Jurkat, Clone E6-1 (cell line): ENCODE results near the gene STRIP1.
"Not testable (repeated sequence)": the region's sequence is repeated elsewhere in the genome, so short reads cannot be mapped to it uniquely, and the experiment has no call there.

Experiments
- DNase-seq: peaks from one replicate; pipeline ENCODE4 v3.0.0-alpha.2; 2011; ENCODE audit warnings: low read depth, low spot score
- H3K4me3 ChIP-seq: 2 replicates; pipeline ENCODE4 v1.5.1; 2011; ENCODE audit warnings: mild to moderate bottlenecking, low read length, control low read depth, moderate library complexity

Gene STRIP1

DNA sequence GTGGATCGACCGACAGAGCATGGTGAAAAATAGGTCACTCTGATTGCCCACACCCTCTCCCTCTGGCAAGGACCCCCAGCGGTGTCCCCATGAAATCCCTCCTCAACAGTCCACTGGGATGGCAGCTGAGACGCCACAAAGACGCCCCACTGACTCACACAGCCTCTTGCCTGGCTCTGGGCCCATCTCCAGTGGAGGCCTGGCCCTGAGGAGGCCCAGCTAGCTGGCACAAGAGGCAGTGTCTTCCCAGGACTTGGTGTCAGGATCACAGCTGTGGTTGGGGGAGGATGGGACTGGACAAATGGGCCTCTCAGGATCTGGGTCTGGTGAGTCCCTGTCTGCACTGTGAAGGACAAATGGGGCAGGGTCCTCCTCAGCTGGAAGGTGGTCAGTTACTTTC, 31.4 kb downstream of the STRIP1 start:
- H3K4me3 ChIP-seq: no peak overlapping the region
- DNase-seq: no peak

DNA sequence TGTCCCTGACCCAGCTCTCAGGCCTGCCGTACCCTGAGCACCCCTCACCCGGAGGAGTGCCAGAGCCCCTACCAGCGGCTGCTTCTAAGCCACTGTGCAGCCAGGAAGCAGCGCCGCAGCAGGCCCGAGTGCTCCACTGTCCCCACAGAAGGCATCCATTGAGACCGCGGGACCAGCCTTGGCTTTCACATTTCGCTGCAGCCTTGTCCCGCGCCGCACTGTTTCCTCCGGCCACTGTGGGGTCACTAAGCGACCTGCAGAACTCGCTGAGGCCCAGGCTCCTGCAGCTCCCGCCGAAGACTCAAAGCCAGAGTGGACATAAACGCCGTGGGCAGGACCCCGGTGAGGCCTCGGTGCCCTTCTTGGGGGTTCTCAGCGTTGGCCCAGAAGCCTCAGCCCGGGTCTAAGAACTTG, 33.1 kb downstream of the STRIP1 start:
- no peak for DNase-seq

DNA sequence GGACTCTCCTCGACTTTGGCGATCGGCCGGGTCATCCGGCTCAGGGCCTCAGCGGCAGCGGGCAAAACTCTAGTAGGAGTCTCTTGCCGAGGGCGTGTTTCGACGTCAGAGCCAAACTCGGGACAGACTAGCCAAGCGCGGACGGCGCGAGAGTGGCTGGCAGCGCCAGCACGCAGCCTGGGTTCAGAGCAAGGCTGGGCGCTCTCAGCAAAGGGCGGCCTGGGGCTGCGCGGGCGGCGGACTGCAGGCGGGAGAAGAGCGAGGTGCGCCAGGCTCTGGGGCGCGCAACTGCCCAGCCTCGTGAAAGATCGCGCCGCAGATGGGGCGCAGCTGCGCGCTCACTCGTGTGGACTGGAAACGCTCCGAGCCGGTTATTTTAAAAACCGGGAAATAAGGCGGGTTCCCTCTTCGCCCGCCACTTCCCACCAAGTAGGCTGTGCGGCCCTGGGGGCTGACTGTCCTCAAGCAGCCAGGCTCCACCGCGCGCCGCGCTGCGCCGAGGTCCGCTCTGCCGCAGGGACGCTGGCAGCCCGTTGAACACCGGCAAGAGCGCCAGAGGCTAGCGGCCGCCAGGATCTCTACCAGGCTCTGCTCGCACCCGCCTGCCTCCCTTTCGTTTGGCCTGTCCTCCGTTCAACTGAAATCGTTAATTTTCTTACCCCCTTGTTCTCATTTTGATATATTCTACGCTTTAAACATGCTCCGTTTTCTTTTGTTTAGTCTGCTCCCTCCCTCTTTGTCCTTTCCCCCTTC, 33.6 kb downstream of the STRIP1 start:
- H3K4me3 ChIP-seq: no peak overlapping the region
- DNase-seq: no peak

More for the DNA sequence above, 33.1 kb downstream of the STRIP1 start:
- H3K4me3 ChIP-seq: no peak overlapping the region

DNA sequence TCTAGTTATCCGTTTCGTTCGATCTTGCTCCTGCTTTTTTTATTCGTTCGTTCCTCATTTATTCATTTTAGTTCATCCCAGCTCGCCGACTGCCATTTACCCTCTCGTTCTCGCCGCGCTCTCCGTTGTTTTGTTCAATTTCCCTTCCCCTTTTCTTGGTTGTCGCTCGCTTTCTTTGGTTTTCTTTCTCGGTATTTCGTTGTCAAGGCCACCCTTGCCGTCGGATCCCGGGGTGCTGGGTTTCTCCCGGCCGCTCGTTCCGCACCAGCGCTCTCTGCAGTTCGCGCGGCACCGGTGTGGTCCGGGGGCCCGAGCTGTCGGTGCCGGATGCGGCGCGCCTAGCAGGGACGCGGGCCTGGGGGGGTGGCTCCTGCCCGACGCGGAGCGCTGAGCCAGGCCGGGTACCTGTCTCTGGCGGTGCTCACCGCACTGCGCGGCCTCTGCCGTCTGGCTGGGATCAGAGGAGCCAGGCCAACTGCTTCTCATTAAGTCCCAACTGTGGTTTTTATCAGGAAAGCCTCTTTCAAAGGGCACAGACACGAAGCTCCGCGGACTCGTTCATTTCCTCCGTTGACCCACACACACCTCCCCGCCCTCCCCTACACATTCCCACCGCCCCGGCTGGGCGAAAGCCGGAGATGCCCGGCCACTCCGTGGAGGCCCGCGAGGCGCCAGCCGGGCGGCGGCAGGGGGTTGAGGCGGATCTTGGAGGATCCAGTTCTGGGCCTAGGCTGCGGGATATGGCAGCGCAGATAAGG, 34.4 kb downstream of the STRIP1 start:
- no peak overlapping the region for H3K4me3 ChIP-seq

DNA sequence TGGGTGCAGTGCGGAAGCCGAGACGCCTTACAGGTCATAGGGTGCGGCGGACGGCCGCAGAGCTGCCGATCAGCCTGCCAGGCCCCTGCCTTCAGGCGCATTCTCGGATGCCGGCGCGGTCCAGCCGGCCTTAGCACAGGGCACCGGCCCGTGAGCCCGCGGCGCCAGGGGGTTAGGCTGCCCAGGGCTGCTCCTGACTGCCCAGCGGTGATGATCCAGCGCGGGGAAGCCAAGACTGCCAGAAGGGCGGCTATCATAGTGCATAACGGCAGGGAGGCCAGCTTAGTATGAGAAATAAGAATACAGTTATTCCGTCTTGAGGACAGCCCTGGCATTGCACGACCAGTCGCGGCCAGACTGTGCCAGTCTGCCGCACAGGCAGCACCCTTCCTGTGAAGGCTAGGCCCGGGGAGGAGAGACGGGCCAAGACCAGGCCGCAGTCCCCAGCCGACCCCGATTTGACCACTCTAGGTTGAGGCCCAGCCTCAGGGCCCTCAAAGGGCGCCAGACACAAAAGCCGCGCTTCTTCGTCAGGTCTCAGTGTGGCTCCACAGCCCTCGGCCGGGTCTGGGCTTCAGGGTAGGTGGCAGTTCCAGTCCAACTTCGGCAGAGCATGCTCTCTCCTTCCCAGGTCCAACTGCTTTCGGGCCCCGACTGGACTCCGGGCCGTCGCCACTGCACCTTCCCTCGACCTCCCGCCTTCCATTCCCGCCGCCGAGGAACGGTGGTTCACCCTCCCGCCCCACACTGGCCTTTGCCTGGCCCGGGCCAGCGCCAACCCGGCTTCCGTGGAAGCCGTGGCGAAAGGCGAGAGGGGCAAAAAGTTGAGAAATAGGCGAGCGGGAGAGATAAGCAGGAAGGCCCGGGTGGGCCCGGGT, 35.2 kb downstream of the STRIP1 start:
- H3K4me3 ChIP-seq: no peak overlapping the region
- no peak for DNase-seq

More for the DNA sequence above, 34.4 kb downstream of the STRIP1 start:
- DNase-seq: no peak

DNA sequence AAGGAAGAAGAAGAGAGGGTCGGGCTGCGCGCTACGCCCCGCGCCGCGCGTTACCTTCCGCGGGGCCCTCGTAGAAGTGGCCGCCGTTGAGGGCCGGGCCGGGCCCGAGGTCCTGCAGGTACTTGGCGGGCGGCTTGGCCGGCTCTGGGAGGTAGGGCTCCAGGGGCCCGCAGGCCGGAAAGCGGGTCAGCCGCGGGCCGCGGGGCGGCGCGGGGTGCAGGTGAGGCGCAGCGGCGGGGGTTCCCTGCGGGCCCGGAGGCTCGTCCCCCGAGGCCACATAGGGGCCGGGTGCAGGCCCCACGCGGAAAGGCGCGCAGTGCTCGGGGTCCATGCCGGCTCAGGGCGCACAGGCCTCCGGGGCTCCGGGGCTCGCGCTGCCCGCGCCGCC, 35.9 kb downstream of the STRIP1 start:
- H3K4me3 ChIP-seq: no peak overlapping the region
- DNase-seq: no peak

DNA sequence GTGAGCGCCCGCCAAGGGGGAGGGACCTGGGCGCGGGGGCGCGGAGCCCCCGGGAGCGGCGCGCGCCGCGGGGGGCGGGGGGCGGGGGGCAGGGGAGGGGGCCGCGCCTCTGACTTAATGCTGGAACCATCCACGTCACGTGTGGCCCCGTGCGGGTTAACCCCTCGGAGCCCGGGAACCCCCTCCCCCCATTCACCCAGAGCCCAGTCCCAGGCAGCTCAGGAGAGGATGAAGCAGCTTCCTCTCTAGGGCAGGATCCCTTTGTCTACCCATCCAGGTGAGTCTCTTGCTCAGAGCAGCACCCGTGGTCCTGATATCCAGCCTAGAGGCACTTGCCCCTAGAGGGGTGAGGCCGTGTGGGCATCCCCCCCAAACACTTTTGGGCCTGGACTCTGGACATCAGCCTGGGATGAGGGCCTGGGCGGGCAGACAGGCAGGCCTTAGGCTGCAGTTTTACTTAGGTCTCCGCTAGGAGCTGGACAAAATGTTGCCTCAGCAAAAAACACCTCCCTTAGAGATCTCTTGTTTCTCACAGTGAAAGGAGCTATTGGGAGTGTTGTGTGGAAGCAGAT, 36.3 kb downstream of the STRIP1 start, which contains the start of gene ALX3:
Gene ALX3, minus strand, starts transcription at position 2 of the 572 bp plus-strand sequence. CDS start 60 bp downstream, outside the sequence.
- no peak for DNase-seq
- H3K4me3 ChIP-seq: no peak within 1 kb of the TSS

DNA sequence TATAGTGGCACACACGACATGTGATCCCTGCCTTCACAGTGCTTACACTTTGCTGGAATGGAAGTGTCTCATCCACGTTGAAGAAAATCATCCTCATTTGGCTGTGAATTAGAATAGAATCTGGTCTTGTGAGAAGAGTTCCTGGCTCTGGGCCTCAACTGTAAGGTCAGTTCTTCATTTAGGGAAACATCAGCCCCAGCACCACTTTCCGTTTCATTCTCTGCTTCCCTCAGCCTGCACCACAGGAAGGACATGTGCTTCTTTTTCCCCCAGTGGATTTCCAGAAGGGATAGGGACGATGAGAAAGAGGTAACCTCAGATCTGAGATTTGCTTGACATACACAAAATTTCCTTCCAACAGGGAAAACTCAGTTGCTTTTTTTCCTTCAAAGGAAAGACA, 39.7 kb downstream of the STRIP1 start:
- H3K4me3 ChIP-seq: no peak overlapping the region
- no peak for DNase-seq

DNA sequence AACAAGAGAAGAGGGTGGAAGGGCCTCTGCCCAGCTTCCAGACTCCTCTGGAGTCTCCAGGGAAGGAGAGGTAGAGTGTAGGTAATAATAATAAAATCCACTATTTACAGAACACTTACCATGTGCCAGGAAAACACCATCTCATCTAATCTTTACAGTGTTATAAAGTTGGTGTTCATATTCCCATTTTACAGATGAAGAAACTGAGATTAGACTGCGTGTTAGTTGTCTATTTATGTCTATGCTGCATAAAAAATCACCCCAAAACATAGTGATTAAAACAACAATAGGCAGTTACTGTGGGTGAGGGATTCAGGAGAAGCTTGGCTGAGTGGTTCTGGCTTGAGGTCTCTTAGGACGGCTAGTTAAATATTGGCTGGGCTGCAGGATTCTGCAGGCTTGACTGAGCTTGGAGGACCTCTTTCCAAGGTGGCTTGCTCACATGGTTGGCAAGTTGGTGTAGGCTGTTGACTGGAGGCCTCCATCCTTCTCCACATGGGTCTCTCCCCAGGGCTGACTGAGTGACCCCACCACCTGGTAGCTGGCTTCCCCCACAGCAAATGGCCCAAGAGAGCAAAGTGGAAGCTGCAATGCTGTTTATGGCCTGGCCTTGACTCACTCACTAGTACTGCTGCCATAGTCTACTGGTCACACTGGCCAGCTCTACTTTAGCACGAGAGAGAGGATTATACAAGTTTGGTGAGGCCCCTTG, 42.5 kb downstream of the STRIP1 start:
- DNase-seq: no peak
- H3K4me3 ChIP-seq: no peak overlapping the region

DNA sequence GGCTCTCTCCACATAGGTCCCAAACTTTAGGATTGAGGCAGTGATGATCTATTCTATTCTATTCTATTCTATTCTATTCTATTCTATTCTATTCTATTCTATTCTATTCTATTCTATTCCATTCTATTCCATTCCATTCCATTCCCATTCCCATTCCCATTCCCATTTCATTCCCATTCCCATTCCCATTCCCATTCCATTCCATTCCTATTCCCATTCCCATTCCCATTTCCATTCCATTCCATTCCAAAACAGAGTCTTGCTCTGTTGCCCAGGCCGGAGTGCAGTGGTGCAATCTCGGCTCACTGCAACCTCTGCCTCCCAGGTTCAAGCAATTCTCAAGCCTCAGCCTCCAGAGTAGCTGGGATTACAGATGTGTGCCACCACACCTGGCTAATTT, 45.6 kb downstream of the STRIP1 start:
- H3K4me3 ChIP-seq, DNase-seq: not testable (repeated sequence)

DNA sequence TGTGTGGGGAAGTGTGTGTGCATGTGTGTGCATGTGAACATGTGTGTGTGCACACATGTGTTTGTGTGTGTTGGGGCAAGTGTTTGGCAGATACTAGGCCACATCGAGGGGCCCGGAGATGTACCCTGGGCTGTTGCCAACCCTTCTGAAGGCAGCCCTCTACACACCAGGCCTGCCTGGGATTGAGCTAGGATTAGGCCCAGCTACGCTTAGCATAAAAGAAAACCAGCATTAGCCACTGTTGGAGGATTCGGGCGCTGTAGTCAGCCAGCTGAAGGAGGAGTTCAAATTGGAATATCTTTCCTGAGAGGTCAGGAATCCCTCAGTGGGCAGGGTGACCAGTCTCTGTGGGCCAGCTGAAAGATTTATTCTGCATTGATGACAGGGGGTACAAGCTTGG, 46.6 kb downstream of the STRIP1 start:
- no peak for DNase-seq
- H3K4me3 ChIP-seq: no peak overlapping the region

DNA sequence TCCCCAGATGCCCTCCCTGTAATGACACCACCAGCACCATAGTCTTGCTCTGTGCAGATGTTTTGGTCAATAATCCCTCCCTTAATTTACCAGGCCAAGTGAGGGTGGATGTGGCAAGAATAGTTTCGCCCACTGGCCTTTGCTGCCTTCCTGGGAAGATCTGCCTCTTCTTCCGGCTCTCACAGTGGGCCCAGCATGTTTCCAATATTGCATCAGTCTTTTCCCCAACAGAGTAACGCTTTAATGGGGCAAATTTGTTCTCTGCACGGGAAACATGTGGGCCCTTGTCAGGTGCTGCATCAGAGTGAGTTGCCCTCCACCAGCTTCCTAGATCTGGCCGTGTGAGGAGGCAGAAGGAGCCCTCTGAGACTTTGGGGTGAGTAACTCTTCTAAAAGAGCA, 48.1 kb downstream of the STRIP1 start:
- DNase-seq: no peak
- H3K4me3 ChIP-seq: no peak overlapping the region

DNA sequence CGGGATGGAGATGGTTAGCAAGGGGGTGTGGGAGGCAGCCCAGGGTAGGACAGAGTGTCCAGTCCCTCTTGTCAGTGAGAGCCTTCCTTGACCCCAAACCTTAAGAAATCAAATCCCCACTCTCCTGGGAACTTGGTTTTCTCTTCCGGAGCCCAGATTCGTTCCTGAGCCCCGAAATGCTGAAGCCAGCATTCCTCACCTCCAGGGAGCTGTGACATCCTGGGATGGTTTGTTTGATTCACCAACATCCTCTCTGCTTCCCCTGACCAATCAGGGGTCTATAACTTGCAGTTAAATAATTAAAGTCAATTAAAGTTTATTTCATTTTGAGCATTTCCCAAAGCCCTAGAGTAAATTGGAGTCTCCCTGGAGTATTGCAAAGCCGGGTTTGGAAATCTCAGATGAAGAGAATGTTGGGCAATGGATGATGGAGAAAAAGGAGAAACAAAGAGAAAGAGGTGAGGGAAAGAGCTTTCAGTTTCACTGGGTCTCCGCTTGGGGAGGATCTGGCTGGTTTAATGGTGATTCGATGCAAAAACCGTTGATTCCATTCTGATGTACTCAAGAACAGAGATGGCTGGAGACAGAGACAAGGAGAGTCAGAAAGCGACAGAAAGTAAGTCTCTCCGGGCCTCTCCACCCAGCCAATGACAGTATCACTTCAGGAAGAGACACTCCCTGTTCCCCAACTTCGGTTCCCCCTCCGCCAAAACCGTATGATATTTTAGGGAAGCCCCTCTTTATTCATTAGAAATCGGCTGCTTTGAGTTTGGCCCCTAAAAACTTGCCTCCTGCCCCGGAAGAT, 48.8 kb downstream of the STRIP1 start:
- no peak for DNase-seq
- H3K4me3 ChIP-seq: no peak overlapping the region

DNA sequence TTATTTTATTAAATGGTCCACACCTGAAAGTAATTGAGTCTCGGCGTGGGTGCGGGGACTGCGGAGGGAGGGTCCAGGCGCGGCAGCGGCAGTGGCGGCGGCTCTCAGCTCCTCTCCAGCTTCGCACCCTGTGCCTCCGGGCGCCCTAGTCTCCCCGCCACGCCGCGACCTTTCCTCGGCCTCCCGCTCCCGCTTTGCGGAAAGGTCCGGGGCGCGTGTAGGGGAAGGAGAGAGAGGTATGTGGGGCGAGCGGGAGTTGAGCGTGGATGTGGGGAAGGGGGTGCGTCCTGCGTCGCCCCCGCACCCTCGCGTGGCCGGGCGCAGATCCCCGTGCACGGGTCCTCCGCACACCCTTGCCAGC, 49.4 kb downstream of the STRIP1 start:
- no peak for DNase-seq
- H3K4me3 ChIP-seq: no peak overlapping the region

DNA sequence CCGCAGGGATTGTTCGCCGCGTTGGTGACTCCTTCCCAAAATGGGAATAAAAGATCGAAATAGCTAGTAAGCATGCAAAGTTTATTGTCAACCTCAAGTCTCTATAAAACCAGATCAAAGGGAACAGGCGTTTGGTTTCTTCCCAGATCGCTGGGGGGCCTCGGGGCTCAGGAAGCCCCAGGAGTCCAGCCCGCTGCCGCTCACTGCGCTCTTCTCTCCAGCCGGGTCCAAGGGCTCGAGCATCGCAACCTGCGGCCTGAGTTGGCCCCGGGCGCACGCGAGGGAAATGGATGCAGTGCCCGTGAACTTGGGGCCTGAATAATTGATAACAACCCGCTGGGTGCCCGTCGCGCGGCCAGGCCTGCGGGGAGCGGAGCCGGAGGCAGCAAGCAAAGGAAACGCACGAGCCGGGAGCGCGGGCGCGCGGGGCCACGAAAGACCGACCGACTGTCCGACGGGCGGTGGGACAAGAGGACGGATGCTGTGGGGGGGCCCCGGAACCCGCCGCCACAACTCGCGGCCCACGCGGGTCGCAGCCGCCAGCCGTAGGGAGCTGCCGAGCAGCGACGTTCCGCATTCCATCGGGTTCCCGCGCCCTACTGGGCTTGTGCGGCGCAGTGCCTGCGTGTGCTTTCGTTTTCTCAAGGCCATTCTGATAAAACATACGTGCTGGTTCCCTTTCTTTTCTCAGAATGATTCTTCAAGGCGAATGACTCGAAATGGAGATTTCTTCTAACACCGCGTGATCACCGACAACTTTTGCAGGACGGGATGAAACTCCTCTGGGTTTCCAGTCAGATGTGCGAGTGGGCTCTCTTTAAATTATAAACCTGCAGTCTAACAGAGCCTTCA, 50.0 kb downstream of the STRIP1 start:
- H3K4me3 ChIP-seq: no peak overlapping the region; the same call in 1 of the 2 replicates
- no peak for DNase-seq

DNA sequence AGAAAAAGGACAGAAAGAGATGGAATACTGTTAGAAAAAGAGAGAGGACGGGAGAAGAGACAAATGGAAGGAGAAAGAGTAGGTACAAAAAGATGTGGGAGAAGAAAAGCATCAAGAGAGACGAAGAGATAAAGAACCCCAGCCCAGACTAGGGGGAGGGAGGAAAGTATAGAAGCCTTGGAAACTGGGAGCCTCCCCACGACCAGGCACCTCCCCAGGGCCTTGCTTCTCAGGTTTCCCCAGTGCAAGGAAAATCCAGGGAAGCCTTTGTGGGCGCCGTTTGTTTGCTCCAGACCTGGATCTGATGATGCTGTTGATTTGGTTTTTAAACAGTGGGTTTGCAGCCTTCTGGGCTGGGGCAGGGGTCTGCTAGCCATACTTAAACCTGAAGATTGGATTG, 51.2 kb downstream of the STRIP1 start:
- no peak for DNase-seq
- H3K4me3 ChIP-seq: no peak overlapping the region

DNA sequence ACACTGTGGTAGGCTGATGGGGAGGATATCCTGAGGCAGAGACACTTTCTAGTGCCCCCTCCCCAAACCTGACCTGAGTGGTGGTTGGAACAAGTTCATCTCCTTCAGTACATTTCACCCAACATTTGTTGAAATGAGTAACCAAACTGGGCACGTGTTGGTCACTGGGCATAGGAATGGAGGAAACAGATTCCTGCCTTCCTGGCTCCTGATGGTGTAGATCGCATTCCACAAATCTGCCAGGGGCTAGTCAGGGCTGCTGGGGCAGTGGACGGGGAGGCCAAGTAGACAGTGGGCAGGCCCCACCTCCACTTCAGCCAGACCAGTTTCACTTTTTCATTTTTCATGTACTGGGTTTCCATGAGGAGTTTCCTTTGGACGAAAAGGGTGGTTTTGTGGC, 52.5 kb downstream of the STRIP1 start:
- no peak for DNase-seq
- no peak overlapping the region for H3K4me3 ChIP-seq
